Osteoblast (primary cell): ENCODE results near the gene CTNNA1. TPM values are rescaled to one million over a fixed set of nuclear protein-coding genes. Genes with fewer than 3 reads are reported as not detected.

Source experiments
- DNase-seq: peaks from one replicate; pipeline ENCODE4 v3.0.0; 2011; ENCODE audit warnings: low spot score, mixed read lengths; ENCODE audit not compliant: insufficient read length; ENCODE audit errors: missing footprints
- H2AFZ ChIP-seq: 2 replicates; pipeline ENCODE4 v1.6.0; 2011; ENCODE audit warnings: mild to moderate bottlenecking, low read length
- H3K27ac ChIP-seq: 2 replicates; pipeline ENCODE4 v1.5.1; 2011; ENCODE audit warnings: mild to moderate bottlenecking, low read depth, low read length, moderate library complexity
- H3K27me3 ChIP-seq: 2 replicates; pipeline ENCODE4 v1.6.0; 2012; ENCODE audit warnings: mild to moderate bottlenecking, control low read depth, inconsistent platforms, low read length, moderate library complexity; ENCODE audit not compliant: insufficient read depth
- H3K36me3 ChIP-seq: 2 replicates; pipeline ENCODE4 v1.5.1; 2011; ENCODE audit warnings: mild to moderate bottlenecking, low read length, control low read depth, moderate library complexity; ENCODE audit not compliant: insufficient read depth
- H3K4me1 ChIP-seq: 2 replicates; pipeline ENCODE4 v1.5.1; 2011; ENCODE audit warnings: mild to moderate bottlenecking, low read length, control low read depth, moderate library complexity; ENCODE audit not compliant: insufficient read depth
- H3K4me2 ChIP-seq: 2 replicates; pipeline ENCODE4 v1.6.0; 2011; ENCODE audit warnings: mild to moderate bottlenecking, low read length; ENCODE audit not compliant: insufficient read depth
- H3K4me3 ChIP-seq: fragments of 200-600 bp; sonication (generic); 3 replicates; pipeline ENCODE4 v1.5.1; 2012; ENCODE audit warnings: mild to moderate bottlenecking, low read length, inconsistent platforms; ENCODE audit not compliant: insufficient read depth
- H3K79me2 ChIP-seq: 2 replicates; pipeline ENCODE4 v1.6.0; 2012; ENCODE audit warnings: mild to moderate bottlenecking, low read length, control low read depth, inconsistent platforms; ENCODE audit not compliant: insufficient read depth
- H3K9me3 ChIP-seq: 2 replicates; pipeline ENCODE4 v1.5.1; 2011; ENCODE audit warnings: low read depth, low read length, control low read depth
- H4K20me1 ChIP-seq: 2 replicates; pipeline ENCODE4 v1.6.0; 2012; ENCODE audit warnings: mild to moderate bottlenecking, low read length, control low read depth; ENCODE audit not compliant: insufficient read depth
- total RNA-seq: library from RNA; depleted of rRNA; stranded (reverse); fragments of >200 nt; gene quantifications from 2 replicates; pipeline ENCODE4 v1.2.3, GENCODE V29; 2012
- TF ChIP-seq, protein P1 (sequence below): IDR thresholded peaks from 2 replicates; pipeline ENCODE4 v1.5.1; 2011; ENCODE audit warnings: mild to moderate bottlenecking, low read depth, low read length, moderate library complexity; ENCODE audit errors: extremely low read depth

Gene CTNNA1
- total RNA-seq, 1 donor, result 432 TPM

- no peaks in the 10 kb centered on the region for H3K36me3 ChIP-seq
- H3K9me3 ChIP-seq, result no peaks in the 10 kb centered on the region
- H3K4me3 ChIP-seq, result no peak overlapping the region
- TF ChIP-seq, protein P1, sequence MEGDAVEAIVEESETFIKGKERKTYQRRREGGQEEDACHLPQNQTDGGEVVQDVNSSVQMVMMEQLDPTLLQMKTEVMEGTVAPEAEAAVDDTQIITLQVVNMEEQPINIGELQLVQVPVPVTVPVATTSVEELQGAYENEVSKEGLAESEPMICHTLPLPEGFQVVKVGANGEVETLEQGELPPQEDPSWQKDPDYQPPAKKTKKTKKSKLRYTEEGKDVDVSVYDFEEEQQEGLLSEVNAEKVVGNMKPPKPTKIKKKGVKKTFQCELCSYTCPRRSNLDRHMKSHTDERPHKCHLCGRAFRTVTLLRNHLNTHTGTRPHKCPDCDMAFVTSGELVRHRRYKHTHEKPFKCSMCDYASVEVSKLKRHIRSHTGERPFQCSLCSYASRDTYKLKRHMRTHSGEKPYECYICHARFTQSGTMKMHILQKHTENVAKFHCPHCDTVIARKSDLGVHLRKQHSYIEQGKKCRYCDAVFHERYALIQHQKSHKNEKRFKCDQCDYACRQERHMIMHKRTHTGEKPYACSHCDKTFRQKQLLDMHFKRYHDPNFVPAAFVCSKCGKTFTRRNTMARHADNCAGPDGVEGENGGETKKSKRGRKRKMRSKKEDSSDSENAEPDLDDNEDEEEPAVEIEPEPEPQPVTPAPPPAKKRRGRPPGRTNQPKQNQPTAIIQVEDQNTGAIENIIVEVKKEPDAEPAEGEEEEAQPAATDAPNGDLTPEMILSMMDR, result no peak
- no peak overlapping the region for H2AFZ ChIP-seq
- no peak for DNase-seq
- no peaks in the 10 kb centered on the region for H3K27me3 ChIP-seq
- no peaks in the 10 kb centered on the region for H3K79me2 ChIP-seq
- H3K4me2 ChIP-seq, result no peak overlapping the region
- peaks cover 14% of the 10 kb centered on the region for H4K20me1 ChIP-seq
- H3K27ac ChIP-seq, result peak overlapping the region; percentile 76
- peaks cover 38% of the 10 kb centered on the region for H3K4me1 ChIP-seq
Measured at GRCh38 chr5:138980441-138980840, 227.2 kb downstream of the CTNNA1 start.

DNA sequence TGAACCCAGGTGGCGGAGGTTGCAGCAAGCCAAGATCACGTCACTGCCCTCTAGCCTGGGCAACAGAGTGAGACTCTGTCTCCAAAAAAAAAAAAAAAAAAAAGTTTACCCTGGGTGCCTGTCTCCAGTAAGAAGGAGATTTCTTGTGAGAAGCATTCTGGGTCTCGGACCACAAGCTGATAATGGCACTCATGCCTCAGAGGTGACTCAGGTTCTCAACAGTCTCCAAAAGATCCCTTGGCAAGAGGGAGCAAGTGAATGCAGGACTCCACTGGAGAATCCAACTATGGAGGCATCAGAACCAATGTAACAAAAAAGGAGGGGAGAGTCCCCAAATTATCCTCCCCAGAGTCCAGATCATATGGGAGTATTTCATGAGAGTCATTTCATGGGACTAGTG, 227.9 kb downstream of the CTNNA1 start:
- Histone ChIP-seq H3K9me3 (no peaks in the 10 kb centered on the region), H3K27ac (peak overlapping the region; percentile 76)
- DNase-seq, result peak; percentile 86

GRCh38 chr5:138981586-138981985, 228.4 kb downstream of the CTNNA1 start:
- peaks cover 42% of the 10 kb centered on the region for H3K4me1 ChIP-seq
- peak; percentile 90 for DNase-seq
- TF ChIP-seq, protein P1, result no peak

More for the DNA sequence above, 227.9 kb downstream of the CTNNA1 start:
- H3K79me2 ChIP-seq, result no peaks in the 10 kb centered on the region
- H3K4me2 ChIP-seq, result peak overlapping the region; percentile 49
- H2AFZ ChIP-seq, result no peak overlapping the region
- H4K20me1 ChIP-seq, result peaks cover 14% of the 10 kb centered on the region
- H3K4me3 ChIP-seq, result no peak overlapping the region
- H3K4me1 ChIP-seq, result peaks cover 42% of the 10 kb centered on the region
- H3K27me3 ChIP-seq, result no peaks in the 10 kb centered on the region
- TF ChIP-seq, protein P1, result no peak
- no peaks in the 10 kb centered on the region for H3K36me3 ChIP-seq

GRCh38 chr5:138983984-138984383, 230.8 kb downstream of the CTNNA1 start:
- Histone ChIP-seq H3K36me3 (no peaks in the 10 kb centered on the region), H3K27me3 (no peaks in the 10 kb centered on the region), H4K20me1 (peaks cover 14% of the 10 kb centered on the region), H2AFZ (no peak overlapping the region), H3K4me3 (no peak overlapping the region), H3K79me2 (no peaks in the 10 kb centered on the region), H3K27ac (no peak overlapping the region), H3K4me1 (peaks cover 31% of the 10 kb centered on the region), H3K4me2 (no peak overlapping the region), H3K9me3 (no peaks in the 10 kb centered on the region)
- TF ChIP-seq, protein P1, result no peak
- DNase-seq, result no peak

More at GRCh38 chr5:138981586-138981985, 228.4 kb downstream of the CTNNA1 start:
- H3K9me3 ChIP-seq, result no peaks in the 10 kb centered on the region
- H3K27ac ChIP-seq, result peak overlapping the region; percentile 76
- H3K4me3 ChIP-seq, result no peak overlapping the region
- no peaks in the 10 kb centered on the region for H3K36me3 ChIP-seq
- no peak overlapping the region for H2AFZ ChIP-seq
- H3K27me3 ChIP-seq, result no peaks in the 10 kb centered on the region
- no peaks in the 10 kb centered on the region for H3K79me2 ChIP-seq
- peak overlapping the region; percentile 49 for H3K4me2 ChIP-seq
- H4K20me1 ChIP-seq, result peaks cover 14% of the 10 kb centered on the region

Other genes starting within 250 kb of the CTNNA1 start
- 113 and 116 TPM in 2 replicates for gene ETF1, start 210.2 kb upstream of the CTNNA1 start, total RNA-seq
- 499 and 624 TPM in 2 replicates for gene HSPA9, start 178.0 kb upstream of the CTNNA1 start, total RNA-seq
- under 0.01 and 0.88 TPM in 2 replicates for gene LRRTM2, start 121.9 kb downstream of the CTNNA1 start, total RNA-seq